ENCODE data around the gene LYPLAL1.
A peak's percentile ranks its signal among the peaks of the same experiment; 100 is the strongest.

LYPLAL1 gene

DNA sequence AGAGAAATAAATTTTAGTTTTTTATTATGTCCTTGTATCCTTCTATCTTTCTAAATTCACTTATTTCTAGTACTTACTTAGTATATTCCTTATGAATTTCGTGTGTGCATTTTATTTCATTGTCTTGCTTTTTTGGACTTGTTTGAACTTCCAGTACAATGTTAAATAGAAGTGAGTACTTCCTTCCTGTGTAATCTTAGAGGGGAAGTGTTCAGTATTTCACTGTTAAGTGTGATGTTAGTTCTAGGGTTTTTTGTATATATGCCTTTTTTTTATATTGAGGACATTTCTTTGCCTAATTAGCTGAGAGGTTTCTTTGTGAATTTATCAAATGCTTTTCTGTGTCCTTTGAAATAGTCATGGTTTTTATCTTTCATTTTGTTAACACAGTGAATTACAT, 10.7 kb downstream of the LYPLAL1 start:
- TF ChIP-seq, protein P1, sequence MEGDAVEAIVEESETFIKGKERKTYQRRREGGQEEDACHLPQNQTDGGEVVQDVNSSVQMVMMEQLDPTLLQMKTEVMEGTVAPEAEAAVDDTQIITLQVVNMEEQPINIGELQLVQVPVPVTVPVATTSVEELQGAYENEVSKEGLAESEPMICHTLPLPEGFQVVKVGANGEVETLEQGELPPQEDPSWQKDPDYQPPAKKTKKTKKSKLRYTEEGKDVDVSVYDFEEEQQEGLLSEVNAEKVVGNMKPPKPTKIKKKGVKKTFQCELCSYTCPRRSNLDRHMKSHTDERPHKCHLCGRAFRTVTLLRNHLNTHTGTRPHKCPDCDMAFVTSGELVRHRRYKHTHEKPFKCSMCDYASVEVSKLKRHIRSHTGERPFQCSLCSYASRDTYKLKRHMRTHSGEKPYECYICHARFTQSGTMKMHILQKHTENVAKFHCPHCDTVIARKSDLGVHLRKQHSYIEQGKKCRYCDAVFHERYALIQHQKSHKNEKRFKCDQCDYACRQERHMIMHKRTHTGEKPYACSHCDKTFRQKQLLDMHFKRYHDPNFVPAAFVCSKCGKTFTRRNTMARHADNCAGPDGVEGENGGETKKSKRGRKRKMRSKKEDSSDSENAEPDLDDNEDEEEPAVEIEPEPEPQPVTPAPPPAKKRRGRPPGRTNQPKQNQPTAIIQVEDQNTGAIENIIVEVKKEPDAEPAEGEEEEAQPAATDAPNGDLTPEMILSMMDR (conservative IDR thresholded peaks at IDR 0.05; ENCODE audit: low read depth, low read length): no peak
- Histone ChIP-seq H3K36me3 (ENCODE audit: insufficient read depth) (no peaks in the 10 kb centered on the region; the same call in 1 of the 2 replicates), H3K79me2 (ENCODE audit: insufficient read depth, low read depth) (peaks cover 4% of the 10 kb centered on the region; the same call in 1 of the 2 replicates), H3K4me2 (no peak overlapping the region), H3K4me1 (ENCODE audit: low read depth, poor library complexity, severe bottlenecking) (peaks cover 25% of the 10 kb centered on the region), H2AFZ (ENCODE audit: low read depth) (no peak overlapping the region), H3K27ac (no peak overlapping the region), H3K4me3 (IDR thresholded peaks at IDR 0.05; ENCODE audit: insufficient read depth, low read depth, low read length) (no peak overlapping the region), H3K27me3 (ENCODE audit: insufficient read depth, low read depth) (no peaks in the 10 kb centered on the region), H3K9ac (no peak overlapping the region), H4K20me1 (ENCODE audit: insufficient read depth) (no peaks in the 10 kb centered on the region)

DNA sequence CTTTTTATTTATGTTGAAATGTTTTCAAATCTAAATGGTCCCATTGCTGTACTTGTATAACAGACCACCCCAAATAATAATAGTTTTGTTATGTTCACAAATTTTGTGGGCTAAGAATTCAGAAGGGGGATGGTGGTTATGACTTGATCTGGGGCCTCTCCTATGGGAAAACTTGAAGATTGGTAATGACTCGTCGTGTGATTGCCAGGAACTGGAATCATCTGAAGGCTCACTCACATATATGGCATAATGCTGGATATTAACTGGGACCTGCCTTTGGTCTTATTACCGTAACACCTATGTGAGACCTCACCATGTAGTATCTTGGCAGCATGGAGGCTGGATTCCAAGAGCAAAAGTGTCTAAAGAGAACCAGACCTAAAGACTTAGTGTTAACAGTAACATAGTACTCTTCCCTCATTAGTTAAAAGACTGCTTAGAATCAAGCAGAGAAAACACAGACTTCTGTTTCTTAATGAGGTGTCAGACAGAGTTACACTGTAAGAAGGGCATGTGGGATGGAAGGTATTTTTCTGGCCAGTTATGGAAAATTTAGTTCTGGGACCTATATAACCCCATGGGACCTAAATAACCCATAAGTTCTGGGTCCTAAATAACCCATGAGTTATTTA, 11.9 kb downstream of the LYPLAL1 start:
- no peak overlapping the region for H3K4me3 ChIP-seq (IDR thresholded peaks at IDR 0.05; ENCODE audit: insufficient read depth, low read depth, low read length)
- no peak overlapping the region for H3K27ac ChIP-seq
- TF ChIP-seq, protein P1 (conservative IDR thresholded peaks at IDR 0.05; ENCODE audit: low read depth, low read length): no peak
- no peaks in the 10 kb centered on the region for H4K20me1 ChIP-seq (ENCODE audit: insufficient read depth)
- no peaks in the 10 kb centered on the region for H3K27me3 ChIP-seq (ENCODE audit: insufficient read depth, low read depth)
- no peaks in the 10 kb centered on the region for H3K36me3 ChIP-seq (ENCODE audit: insufficient read depth)
- H3K9ac ChIP-seq: no peak overlapping the region
- peaks cover 10% of the 10 kb centered on the region; the same call in 1 of the 2 replicates for H3K79me2 ChIP-seq (ENCODE audit: insufficient read depth, low read depth)
- no peak overlapping the region for H2AFZ ChIP-seq (ENCODE audit: low read depth)
- peaks cover 38% of the 10 kb centered on the region for H3K4me1 ChIP-seq (ENCODE audit: low read depth, poor library complexity, severe bottlenecking)
- no peak overlapping the region for H3K4me2 ChIP-seq

DNA sequence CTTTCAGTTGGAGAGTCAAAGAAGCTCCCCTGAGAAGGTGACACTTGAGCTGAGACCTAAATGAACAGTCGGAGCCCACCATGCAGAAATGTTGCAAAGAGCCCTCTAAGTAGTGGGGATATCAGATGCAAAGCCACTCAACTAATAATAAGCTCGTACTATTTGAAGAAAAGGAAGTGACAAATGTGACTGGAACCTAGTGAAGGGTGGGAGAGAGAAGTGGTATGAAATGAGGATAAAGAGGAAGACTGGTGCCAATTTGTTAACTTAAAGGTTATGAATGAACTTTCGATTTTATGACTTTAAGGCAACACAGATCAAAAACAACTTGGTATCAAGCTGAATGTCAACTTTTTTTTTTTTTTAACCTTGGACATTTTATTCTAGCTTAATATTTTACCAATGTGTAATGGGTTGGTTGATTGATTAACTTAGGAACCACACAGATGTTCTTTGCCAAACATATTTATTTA, 14.7 kb downstream of the LYPLAL1 start:
- Histone ChIP-seq H3K79me2 (ENCODE audit: insufficient read depth, low read depth) (peaks cover 16% of the 10 kb centered on the region; the same call in 1 of the 2 replicates), H3K36me3 (ENCODE audit: insufficient read depth) (no peaks in the 10 kb centered on the region), H3K4me1 (ENCODE audit: low read depth, poor library complexity, severe bottlenecking) (peaks cover 40% of the 10 kb centered on the region), H3K4me2 (peak overlapping the region; percentile 77), H4K20me1 (ENCODE audit: insufficient read depth) (no peaks in the 10 kb centered on the region), H3K27me3 (ENCODE audit: insufficient read depth, low read depth) (no peaks in the 10 kb centered on the region), H2AFZ (ENCODE audit: low read depth) (no peak overlapping the region), H3K27ac (peak overlapping the region; percentile 93), H3K9ac (peak overlapping the region; percentile 64; the same call in 1 of the 2 replicates), H3K4me3 (IDR thresholded peaks at IDR 0.05; ENCODE audit: insufficient read depth, low read depth, low read length) (peak overlapping the region; percentile 28)
- TF ChIP-seq, protein P1 (conservative IDR thresholded peaks at IDR 0.05; ENCODE audit: low read depth, low read length): no peak

DNA sequence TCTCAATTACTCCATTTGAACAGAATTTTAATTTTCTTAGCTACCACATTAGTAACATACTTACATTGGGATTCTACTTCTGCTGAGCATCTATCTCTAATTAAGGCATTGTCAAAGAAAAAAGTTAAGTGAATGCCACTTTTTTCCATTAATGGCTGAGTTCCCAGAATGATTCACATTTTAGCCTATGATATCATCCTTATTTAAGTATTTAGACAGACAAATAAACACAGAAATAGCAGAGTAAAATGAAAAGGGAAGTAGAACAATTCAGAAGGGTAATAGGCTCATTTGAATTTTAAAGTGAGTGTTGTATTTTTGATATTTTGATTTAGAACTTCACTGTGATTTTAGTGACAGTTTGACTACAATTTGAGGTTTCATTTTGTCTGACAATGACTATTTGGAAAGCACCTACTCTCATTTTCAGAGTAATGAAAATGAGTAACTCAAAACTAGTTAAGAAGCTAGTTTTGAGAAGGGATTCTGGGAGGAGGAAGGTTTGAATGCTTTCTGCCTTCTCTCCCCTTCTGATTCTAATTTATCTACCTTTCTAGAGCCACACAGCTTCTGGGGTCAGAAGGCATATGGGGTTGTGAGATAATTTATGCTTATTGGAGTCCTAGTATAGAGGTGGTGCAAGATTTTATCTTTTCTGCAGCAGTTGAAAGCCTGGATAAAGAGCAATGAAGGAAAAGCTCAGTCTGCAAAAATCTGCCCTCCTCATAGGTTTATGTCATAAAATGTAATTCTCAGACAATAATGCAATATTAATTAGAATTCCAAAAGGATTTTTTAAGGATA, 15.5 kb downstream of the LYPLAL1 start:
- Histone ChIP-seq H3K9ac (peak overlapping the region; percentile 64), H3K4me3 (IDR thresholded peaks at IDR 0.05; ENCODE audit: insufficient read depth, low read depth, low read length) (peak overlapping the region; percentile 28), H3K4me1 (ENCODE audit: low read depth, poor library complexity, severe bottlenecking) (peaks cover 40% of the 10 kb centered on the region), H3K36me3 (ENCODE audit: insufficient read depth) (no peaks in the 10 kb centered on the region), H2AFZ (ENCODE audit: low read depth) (0 out of 2 replicates have a peak overlapping the region, but pooled peaks have one; percentile 12), H3K27me3 (ENCODE audit: insufficient read depth, low read depth) (no peaks in the 10 kb centered on the region), H4K20me1 (ENCODE audit: insufficient read depth) (no peaks in the 10 kb centered on the region), H3K4me2 (peak overlapping the region; percentile 77), H3K27ac (peak overlapping the region; percentile 93), H3K79me2 (ENCODE audit: insufficient read depth, low read depth) (peaks cover 16% of the 10 kb centered on the region; the same call in 1 of the 2 replicates)
- TF ChIP-seq, protein P1 (conservative IDR thresholded peaks at IDR 0.05; ENCODE audit: low read depth, low read length): no peak

Data from KMS-11 (cell line).